ENCODE data around the gene ASCL4. TPM values are rescaled to one million over a fixed set of nuclear protein-coding genes. Genes with fewer than 3 reads are reported as not detected.

The ASCL4 gene
- total RNA-seq, 1 experiment from 2014 or later: not detected

DNA sequence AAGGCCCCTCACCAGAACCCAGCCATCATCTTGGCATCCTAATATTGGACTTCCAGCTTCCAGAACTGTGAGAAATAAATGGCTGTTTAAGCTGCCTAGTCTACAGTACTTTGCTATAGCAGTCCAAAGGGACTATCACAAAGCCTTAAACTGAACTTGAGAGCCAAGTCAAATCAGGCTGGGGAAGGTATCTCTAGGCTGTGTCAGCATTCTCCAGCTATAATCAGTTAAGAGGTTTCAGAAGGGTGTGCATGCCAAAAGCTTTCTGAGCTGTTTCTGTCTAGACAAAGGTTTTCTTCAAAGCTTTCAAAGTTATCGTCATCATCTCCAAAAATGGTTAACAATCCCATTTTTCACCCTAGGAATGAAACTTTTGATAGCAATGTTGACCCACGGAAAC, 7.6 kb downstream of the ASCL4 start:
- Histone ChIP-seq H3K9ac (ENCODE audit: extremely low read depth, insufficient read length, low read length) (no peak overlapping the region), H3K9me3 (ENCODE audit: control insufficient read depth, low read depth, low read length) (no peaks in the 10 kb centered on the region), H3K4ac (ENCODE audit: low read depth, low read length) (no peak overlapping the region), H2BK120ac (ENCODE audit: low read depth, low read length, poor library complexity, severe bottlenecking) (no peak overlapping the region), H3K79me1 (ENCODE audit: insufficient read depth, low read depth, low read length, poor library complexity, severe bottlenecking) (no peaks in the 10 kb centered on the region), H3K27ac (ENCODE audit: insufficient read length, low read depth, low read length) (no peak overlapping the region), H3K4me1 (ENCODE audit: insufficient read depth, low read length) (no peaks in the 10 kb centered on the region), H3K4me2 (ENCODE audit: insufficient read depth, insufficient read length, low read length) (no peak overlapping the region), H2AFZ (ENCODE audit: low read length) (no peak overlapping the region), H4K20me1 (ENCODE audit: control insufficient read depth, insufficient read depth, insufficient read length) (no peaks in the 10 kb centered on the region), H3T11ph (ENCODE audit: low read length) (no peak overlapping the region), H2BK15ac (ENCODE audit: low read depth, low read length) (no peak overlapping the region), H3K23me2 (ENCODE audit: insufficient read length, low read depth, low read length, poor library complexity, severe bottlenecking) (no peaks in the 10 kb centered on the region), H3K27me3 (ENCODE audit: insufficient read depth, low read length) (peaks cover 1% of the 10 kb centered on the region; the same call in 1 of the 2 replicates), H2BK12ac (ENCODE audit: insufficient read length, low read depth, low read length) (no peak overlapping the region), H3K18ac (ENCODE audit: insufficient read length, low read depth, low read length) (no peak overlapping the region), H3K14ac (ENCODE audit: insufficient read depth, low read length) (no peak overlapping the region), H4K91ac (ENCODE audit: insufficient read length, low read depth, low read length) (no peak overlapping the region), H3K56ac (ENCODE audit: insufficient read length, low read depth, low read length) (no peak overlapping the region), H2BK20ac (ENCODE audit: low read depth, low read length, poor library complexity, severe bottlenecking) (no peak overlapping the region), H3K79me2 (ENCODE audit: insufficient read depth, low read length) (no peaks in the 10 kb centered on the region), H2AK5ac (ENCODE audit: insufficient read length, low read length) (no peak overlapping the region), H4K5ac (ENCODE audit: insufficient read length, low read depth, low read length) (no peak overlapping the region), H4K8ac (replicated peaks; ENCODE audit: insufficient read length, low read depth, low read length) (no peak overlapping the region), H3K23ac (ENCODE audit: insufficient read length, low read depth, low read length) (no peak overlapping the region), H2BK5ac (ENCODE audit: insufficient read length, low read length) (no peak overlapping the region)
- no peak overlapping the region for H3K4me3 Mint-ChIP-seq
- H3K27ac Mint-ChIP-seq: no peak overlapping the region
- H3K27me3 Mint-ChIP-seq (ENCODE audit: low read depth): peaks cover 45% of the 10 kb centered on the region
- DNase-seq: no peak
- WGBS (ENCODE audit: extremely low coverage, insufficient read length, low lambda C conversion rate): no CpG with 5 or more reads among the region's 2 CpGs
- no peaks in the 10 kb centered on the region for H3K36me3 Mint-ChIP-seq (ENCODE audit: insufficient read depth in 1 of 3, low read depth in 3 of 3)
- TF ChIP-seq, protein P1, sequence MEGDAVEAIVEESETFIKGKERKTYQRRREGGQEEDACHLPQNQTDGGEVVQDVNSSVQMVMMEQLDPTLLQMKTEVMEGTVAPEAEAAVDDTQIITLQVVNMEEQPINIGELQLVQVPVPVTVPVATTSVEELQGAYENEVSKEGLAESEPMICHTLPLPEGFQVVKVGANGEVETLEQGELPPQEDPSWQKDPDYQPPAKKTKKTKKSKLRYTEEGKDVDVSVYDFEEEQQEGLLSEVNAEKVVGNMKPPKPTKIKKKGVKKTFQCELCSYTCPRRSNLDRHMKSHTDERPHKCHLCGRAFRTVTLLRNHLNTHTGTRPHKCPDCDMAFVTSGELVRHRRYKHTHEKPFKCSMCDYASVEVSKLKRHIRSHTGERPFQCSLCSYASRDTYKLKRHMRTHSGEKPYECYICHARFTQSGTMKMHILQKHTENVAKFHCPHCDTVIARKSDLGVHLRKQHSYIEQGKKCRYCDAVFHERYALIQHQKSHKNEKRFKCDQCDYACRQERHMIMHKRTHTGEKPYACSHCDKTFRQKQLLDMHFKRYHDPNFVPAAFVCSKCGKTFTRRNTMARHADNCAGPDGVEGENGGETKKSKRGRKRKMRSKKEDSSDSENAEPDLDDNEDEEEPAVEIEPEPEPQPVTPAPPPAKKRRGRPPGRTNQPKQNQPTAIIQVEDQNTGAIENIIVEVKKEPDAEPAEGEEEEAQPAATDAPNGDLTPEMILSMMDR (conservative IDR thresholded peaks at IDR 0.05): no peak
- no peaks in the 10 kb centered on the region for H3K9me3 Mint-ChIP-seq
- H3K4me1 Mint-ChIP-seq: no peaks in the 10 kb centered on the region

All from H9 (cell line).